ENCODE data around the gene OXT. TPM values are rescaled to one million over a fixed set of nuclear protein-coding genes. Genes with fewer than 3 reads are reported as not detected.

OXT gene
- total and polyA plus RNA-seq, 2 of the 13 experiments (the other 11 are each of a cell fraction or from before 2014, with no cell fraction given) = not detected

- H3K9me3 ChIP-seq (ENCODE audit: low read length) = no peaks in the 10 kb centered on the region
- POLR2A ChIA-PET = no interaction called here
- intact Hi-C loops (cut with micrococcal nuclease; ENCODE audit: unreplicated experiment) = no loop called here
- H3K27ac ChIP-seq (ENCODE audit: extremely low read length, insufficient read depth, low read length) = no peak overlapping the region
- H3K27me3 ChIP-seq (ENCODE audit: control insufficient read depth in 1 of 2, insufficient read depth in 2 of 2, low read length in 2 of 2) = peaks cover 4 to 12% of the 10 kb centered on the region in 2 experiments; a peak in 2 of 5 replicates
- H3K4me1 ChIP-seq (ENCODE audit: insufficient read depth, low read length) = peaks cover 11% of the 10 kb centered on the region
- CTCF ChIA-PET (ENCODE audit: low intra/inter-chr PET ratio, low total read pairs) = no interaction called here
- H3K79me2 ChIP-seq (ENCODE audit: insufficient read depth, low read length) = no peaks in the 10 kb centered on the region
- ATAC-seq (no peak), FAIRE-seq (no peak), DNase-seq (ENCODE audit: low spot score) (no peak)
- H3K36me3 ChIP-seq (replicated peaks in 1 of 2; ENCODE audit: control insufficient read depth in 1 of 2, insufficient read depth in 2 of 2, low read length in 2 of 2) = no peaks in the 10 kb centered on the region
- H3K4me2 ChIP-seq (ENCODE audit: low read depth, low read length) = no peak overlapping the region
- in situ Hi-C loops (cut with HindIII; ENCODE audit: extremely low pct_ligation_motif_present, low pct_unique_long_range_greater_than_20kb) = no loop called here
- H3K9ac ChIP-seq (ENCODE audit: insufficient read depth, low read depth, low read length) = no peak overlapping the region
- WGBS (ENCODE audit: low lambda C conversion rate) = 84% methylated on average over 10 of the region's 10 CpGs
- BruUV-seq (replicated peaks) = no TSS peak
- H3K4me3 ChIP-seq (replicated peaks in 1 of 3; ENCODE audit: insufficient read depth in 1 of 3, low read depth in 2 of 3, low read length in 3 of 3) = no peak overlapping the region
- H4K20me1 ChIP-seq (ENCODE audit: insufficient read depth, low read length) = no peaks in the 10 kb centered on the region
- H2AFZ ChIP-seq (ENCODE audit: low read length) = no peak overlapping the region
- TF ChIP-seq SYNCRIP (IDR thresholded peaks at IDR 0.05; ENCODE audit: insufficient read depth, low read depth, low read length) (no peak), ZNF552 (CRISPR knock-in tag; IDR thresholded peaks at IDR 0.05; ENCODE audit: borderline replicate concordance) (no peak), ZNF275 (CRISPR knock-in tag; IDR thresholded peaks at IDR 0.05; ENCODE audit: borderline replicate concordance) (no peak), ZNF816 (CRISPR knock-in tag; IDR thresholded peaks at IDR 0.05; ENCODE audit: borderline replicate concordance) (no peak), ZFP90 (CRISPR knock-in tag; IDR thresholded peaks at IDR 0.05; ENCODE audit: borderline replicate concordance) (no peak), SNAPC4 (CRISPR knock-in tag; IDR thresholded peaks at IDR 0.05) (no peak), RELA (CRISPR knock-in tag; IDR thresholded peaks at IDR 0.05) (no peak), SPEN (CRISPR knock-in tag; IDR thresholded peaks at IDR 0.05; ENCODE audit: low read depth) (no peak), ZNF276 (CRISPR knock-in tag; IDR thresholded peaks at IDR 0.05; ENCODE audit: low read depth) (no peak), ZNF780A (CRISPR knock-in tag; IDR thresholded peaks at IDR 0.05) (no peak), SMAD1 (CRISPR knock-in tag; IDR thresholded peaks at IDR 0.05; ENCODE audit: borderline replicate concordance, low read depth) (no peak)
- TF ChIP-seq, protein P1, sequence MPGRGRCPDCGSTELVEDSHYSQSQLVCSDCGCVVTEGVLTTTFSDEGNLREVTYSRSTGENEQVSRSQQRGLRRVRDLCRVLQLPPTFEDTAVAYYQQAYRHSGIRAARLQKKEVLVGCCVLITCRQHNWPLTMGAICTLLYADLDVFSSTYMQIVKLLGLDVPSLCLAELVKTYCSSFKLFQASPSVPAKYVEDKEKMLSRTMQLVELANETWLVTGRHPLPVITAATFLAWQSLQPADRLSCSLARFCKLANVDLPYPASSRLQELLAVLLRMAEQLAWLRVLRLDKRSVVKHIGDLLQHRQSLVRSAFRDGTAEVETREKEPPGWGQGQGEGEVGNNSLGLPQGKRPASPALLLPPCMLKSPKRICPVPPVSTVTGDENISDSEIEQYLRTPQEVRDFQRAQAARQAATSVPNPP (CRISPR knock-in tag; IDR thresholded peaks at IDR 0.05) = no peak
- TF ChIP-seq, protein P2, sequence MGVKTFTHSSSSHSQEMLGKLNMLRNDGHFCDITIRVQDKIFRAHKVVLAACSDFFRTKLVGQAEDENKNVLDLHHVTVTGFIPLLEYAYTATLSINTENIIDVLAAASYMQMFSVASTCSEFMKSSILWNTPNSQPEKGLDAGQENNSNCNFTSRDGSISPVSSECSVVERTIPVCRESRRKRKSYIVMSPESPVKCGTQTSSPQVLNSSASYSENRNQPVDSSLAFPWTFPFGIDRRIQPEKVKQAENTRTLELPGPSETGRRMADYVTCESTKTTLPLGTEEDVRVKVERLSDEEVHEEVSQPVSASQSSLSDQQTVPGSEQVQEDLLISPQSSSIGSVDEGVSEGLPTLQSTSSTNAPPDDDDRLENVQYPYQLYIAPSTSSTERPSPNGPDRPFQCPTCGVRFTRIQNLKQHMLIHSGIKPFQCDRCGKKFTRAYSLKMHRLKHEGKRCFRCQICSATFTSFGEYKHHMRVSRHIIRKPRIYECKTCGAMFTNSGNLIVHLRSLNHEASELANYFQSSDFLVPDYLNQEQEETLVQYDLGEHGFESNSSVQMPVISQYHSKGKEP (CRISPR knock-in tag; IDR thresholded peaks at IDR 0.05) = no peak
These were observed 22.5 kb downstream of the OXT start for GRCh38 chr20:3093861-3094361.
